PC-3 (cell line): ENCODE results near the gene SLC38A9. TPM values are rescaled to one million over a fixed set of nuclear protein-coding genes. Genes with fewer than 3 reads are reported as not detected.

ENCODE experiments used
- ATAC-seq: fragments of 200-7000 bp; cut with Tn5 transposase; 2 replicates; pipeline ENCODE4 v1.9.1; 2020; ENCODE audit warnings: mild to moderate bottlenecking, moderate library complexity
- BruUV-seq: library from RNA; stranded (reverse); fragments of 400-500 nt; replicated peaks from 2 replicates; lab custom pipeline; 2021; lab: Mats Ljungman, UMichigan
- CTCF ChIA-PET: fragments of 300-600 bp; sonication (Branson Sonifier 250); formaldehyde crosslinking; loops from one replicate; lab custom pipeline; 2022; ENCODE audit warnings: antibody characterized with exemption; lab: Charles Lee
- POLR2A ChIA-PET: fragments of 300-600 bp; sonication (Branson Sonifier 250); formaldehyde crosslinking; loops from one replicate; lab custom pipeline; 2022; ENCODE audit warnings: antibody characterized with exemption; ENCODE audit not compliant: unreplicated experiment; lab: Charles Lee
- DNase-seq: peaks from one replicate; pipeline ENCODE4 v3.0.0-alpha.2; 2015
- H2AFZ ChIP-seq: fragments of 300-600 bp; sonication (generic); 2 replicates; pipeline ENCODE4 v1.6.0; 2016; ENCODE audit warnings: antibody characterized with exemption, low read length
- H3F3A ChIP-seq: fragments of 300-600 bp; sonication (generic); one replicate; pipeline ENCODE4 v1.6.0; 2017; ENCODE audit warnings: antibody characterized with exemption, low read length, control low read depth, mild to moderate bottlenecking; ENCODE audit not compliant: unreplicated experiment
- H3K27ac ChIP-seq: fragments of 300-600 bp; sonication (generic); 2 replicates; pipeline ENCODE4 v1.5.1; 2016; ENCODE audit warnings: mild to moderate bottlenecking, low read length
- H3K27me3 ChIP-seq: fragments of 300-600 bp; sonication (generic); 2 replicates; pipeline ENCODE4 v1.6.1; 2016; ENCODE audit warnings: low read length, mixed read lengths
- H3K36me3 ChIP-seq: fragments of 300-600 bp; sonication (generic); 2 replicates; pipeline ENCODE4 v1.6.1; 2016; ENCODE audit warnings: low read depth, mixed run types, low read length, mixed read lengths
- H3K4me1 ChIP-seq: fragments of 300-600 bp; sonication (generic); 2 replicates; pipeline ENCODE4 v1.5.1; 2016; ENCODE audit warnings: low read length; ENCODE audit not compliant: insufficient read depth
- H3K4me2 ChIP-seq: fragments of 300-600 bp; sonication (generic); 2 replicates; pipeline ENCODE4 v1.6.0; 2016; ENCODE audit warnings: low read length
- H3K4me3 ChIP-seq: fragments of 300-600 bp; sonication (generic); 2 replicates; pipeline ENCODE4 v1.5.1; 2016; ENCODE audit warnings: mild to moderate bottlenecking, low read length, mixed read lengths
- H3K79me2 ChIP-seq: fragments of 300-600 bp; sonication (generic); 2 replicates; pipeline ENCODE4 v1.6.1; 2017; ENCODE audit warnings: low read length, mixed read lengths
- H3K9ac ChIP-seq: fragments of 300-600 bp; sonication (generic); 2 replicates; pipeline ENCODE4 v1.6.0; 2016; ENCODE audit warnings: mild to moderate bottlenecking, low read length
- H3K9me2 ChIP-seq: fragments of 300-600 bp; sonication (generic); replicated peaks from 2 replicates; pipeline ENCODE4 v1.6.1; 2016; ENCODE audit warnings: mixed run types, low read length, mixed read lengths
- H3K9me3 ChIP-seq: fragments of 300-600 bp; sonication (generic); 2 replicates; pipeline ENCODE4 v1.6.1; 2016; ENCODE audit warnings: low read length, mixed read lengths
- H4K20me1 ChIP-seq: fragments of 300-600 bp; sonication (generic); 2 replicates; pipeline ENCODE4 v1.6.1; 2016; ENCODE audit warnings: low read length, mixed read lengths
- CTCF ChIP-seq: fragments of 300-600 bp; sonication (generic); conservative IDR thresholded peaks from 2 replicates; pipeline ENCODE4 v1.5.1; 2017; ENCODE audit warnings: antibody characterized with exemption, low read depth, mild to moderate bottlenecking, low read length
- EZH2 ChIP-seq: fragments of 300-600 bp; sonication (generic); IDR thresholded peaks from one replicate; pipeline ENCODE4 v1.6.1; 2017; ENCODE audit warnings: antibody characterized with exemption, mild to moderate bottlenecking, low read length; ENCODE audit not compliant: unreplicated experiment
- EZH2phosphoT487 ChIP-seq: fragments of 300-600 bp; sonication (generic); IDR thresholded peaks from 2 replicates; pipeline ENCODE4 v1.6.1; 2018; ENCODE audit warnings: mild to moderate bottlenecking, antibody characterized with exemption, low read length, borderline replicate concordance
- intact Hi-C: fragments of 100-400 bp; cut with micrococcal nuclease; formaldehyde crosslinking; loops from 2 replicates; pipeline ENCODE4 v1.9.0; 2023
- total RNA-seq: library from RNA; depleted of rRNA; stranded (reverse); fragments of >200 nt; gene quantifications from 2 replicates; pipeline ENCODE4 v1.2.3, GENCODE V29; 2014

SLC38A9 gene
- total RNA-seq, 1 experiment from 2014 or later = 12.9 TPM

DNA sequence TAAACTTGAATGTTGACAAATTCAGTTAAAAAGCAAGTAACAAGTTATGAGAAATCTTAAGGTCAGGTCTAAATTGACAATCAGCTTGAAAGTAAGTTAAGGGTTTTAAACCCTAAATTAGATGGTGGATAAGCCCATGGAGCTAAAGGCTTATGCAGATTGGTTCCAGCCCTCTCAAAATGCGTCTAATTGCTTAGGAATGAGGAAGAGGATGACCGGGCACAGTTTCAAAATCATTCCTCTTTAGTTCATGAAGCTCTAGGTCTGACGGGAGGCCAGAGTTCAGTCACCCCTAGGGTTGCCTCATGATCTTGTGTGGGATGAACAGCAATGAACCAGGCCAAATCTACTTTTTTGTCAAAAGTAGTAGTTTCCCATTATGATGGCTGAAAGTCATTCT is 75.4 kb downstream of the SLC38A9 start:
- BruUV-seq = no TSS peak
- H3K4me1 ChIP-seq = peaks cover 27% of the 10 kb centered on the region
- H3K4me3 ChIP-seq = no peak overlapping the region
- no peak overlapping the region for H3K27ac ChIP-seq
- no peaks in the 10 kb centered on the region for H3K27me3 ChIP-seq
- no peak overlapping the region for H3K9ac ChIP-seq
- H3K36me3 ChIP-seq = no peaks in the 10 kb centered on the region
- H4K20me1 ChIP-seq = no peaks in the 10 kb centered on the region
- H3K4me2 ChIP-seq = no peak overlapping the region
- ATAC-seq (no peak), DNase-seq (peak; percentile 3)
- no peaks in the 10 kb centered on the region for H3K9me3 ChIP-seq
- TF ChIP-seq EZH2phosphoT487 (no peak), EZH2 (no peak), CTCF (no peak)
- intact Hi-C loops = no loop called here
- no peak overlapping the region for H2AFZ ChIP-seq
- no peaks in the 10 kb centered on the region for H3F3A ChIP-seq
- ChIA-PET POLR2A (interaction anchor here (0.5 kb wide), 1 partner anchor 299 kb away, joined by 4 read pairs; no protein-coding TSS in a partner anchor), CTCF (no interaction called here)
- no peaks in the 10 kb centered on the region for H3K79me2 ChIP-seq
- H3K9me2 ChIP-seq = no peaks in the 10 kb centered on the region

GRCh38 chr5:55636177-55636576 is 75.9 kb downstream of the SLC38A9 start:
- Histone ChIP-seq H3K9ac (no peak overlapping the region), H3F3A (no peaks in the 10 kb centered on the region), H3K9me2 (no peaks in the 10 kb centered on the region), H4K20me1 (no peaks in the 10 kb centered on the region), H3K4me3 (no peak overlapping the region), H3K36me3 (no peaks in the 10 kb centered on the region), H3K27me3 (no peaks in the 10 kb centered on the region), H3K79me2 (no peaks in the 10 kb centered on the region), H3K27ac (no peak overlapping the region), H3K9me3 (no peaks in the 10 kb centered on the region), H3K4me1 (peaks cover 27% of the 10 kb centered on the region), H2AFZ (no peak overlapping the region), H3K4me2 (no peak overlapping the region)
- ChIA-PET POLR2A (interaction anchor here (0.5 to 0.8 kb wide), 2 partner anchors 10 to 299 kb away, joined by 4 read pairs; no protein-coding TSS in a partner anchor), CTCF (no interaction called here)
- no peak for DNase-seq
- BruUV-seq = no TSS peak
- no peak for TF ChIP-seq EZH2phosphoT487
- TF ChIP-seq EZH2 = no peak
- TF ChIP-seq CTCF = no peak
- intact Hi-C loops = no loop called here
- no peak for ATAC-seq

- ChIA-PET CTCF (no interaction called here), POLR2A (no interaction called here)
- no peak overlapping the region for H3K27ac ChIP-seq
- H3F3A ChIP-seq = no peaks in the 10 kb centered on the region
- no peaks in the 10 kb centered on the region for H3K36me3 ChIP-seq
- no peaks in the 10 kb centered on the region for H3K9me3 ChIP-seq
- intact Hi-C loops = no loop called here
- TF ChIP-seq EZH2 (no peak), CTCF (no peak), EZH2phosphoT487 (no peak)
- no peaks in the 10 kb centered on the region for H3K79me2 ChIP-seq
- no peak overlapping the region for H3K4me2 ChIP-seq
- H3K27me3 ChIP-seq = no peaks in the 10 kb centered on the region
- no TSS peak for BruUV-seq
- ATAC-seq (no peak), DNase-seq (no peak)
- H3K4me3 ChIP-seq = no peak overlapping the region
- no peaks in the 10 kb centered on the region for H4K20me1 ChIP-seq
- no peak overlapping the region for H2AFZ ChIP-seq
- no peaks in the 10 kb centered on the region for H3K9me2 ChIP-seq
- H3K4me1 ChIP-seq = peaks cover 27% of the 10 kb centered on the region
- H3K9ac ChIP-seq = no peak overlapping the region
Observed at GRCh38 chr5:55634866-55635265, 77.3 kb downstream of the SLC38A9 start.
